ENCODE data around the gene NOS1.

Gene NOS1

DNA sequence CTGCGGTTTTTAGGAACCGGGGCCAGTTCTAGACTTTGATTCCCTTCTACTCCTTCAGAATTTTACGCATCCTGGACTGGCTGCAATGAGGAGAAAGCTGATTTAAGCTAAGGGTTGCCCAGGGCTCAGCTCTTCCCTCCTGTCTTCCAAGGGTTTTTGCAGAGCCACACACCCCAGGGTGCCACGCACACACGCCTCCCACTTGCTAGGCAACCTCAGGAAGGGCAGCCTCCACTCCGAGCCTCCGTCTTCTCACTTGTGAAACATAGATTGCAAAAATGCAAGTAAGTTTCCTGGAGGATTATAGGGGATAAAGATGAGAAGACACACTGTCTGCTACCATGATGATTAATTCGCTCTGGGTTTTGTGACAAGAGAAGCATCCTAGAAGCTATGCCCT lies 31.7 kb downstream of the NOS1 start:
- DNase-seq: no peak

DNA sequence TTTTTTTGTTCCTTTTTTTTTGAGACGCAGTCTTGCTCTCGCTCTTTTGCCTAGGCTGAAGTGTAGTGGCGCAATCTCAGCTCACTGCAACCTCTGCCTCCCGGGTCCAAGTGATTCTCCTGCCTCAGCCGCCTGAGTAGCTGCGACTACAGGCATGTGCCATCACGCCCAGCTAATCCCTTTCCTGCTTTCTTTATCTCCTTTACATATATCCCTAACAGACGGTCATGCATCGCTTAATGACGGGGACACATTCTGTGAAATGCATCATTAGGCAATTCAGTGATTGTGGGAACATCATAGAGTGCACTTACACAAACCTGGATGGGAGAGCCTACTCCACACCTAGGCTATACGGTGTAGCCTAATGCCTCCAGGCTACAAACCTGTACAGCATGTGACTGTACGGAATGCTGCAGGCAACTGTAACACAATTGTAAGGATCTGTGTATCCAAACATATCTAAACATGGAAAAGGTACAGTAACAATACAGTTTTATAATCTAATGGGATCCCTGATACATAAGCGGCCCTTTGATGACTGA lies 32.8 kb downstream of the NOS1 start:
- no peak for DNase-seq

DNA sequence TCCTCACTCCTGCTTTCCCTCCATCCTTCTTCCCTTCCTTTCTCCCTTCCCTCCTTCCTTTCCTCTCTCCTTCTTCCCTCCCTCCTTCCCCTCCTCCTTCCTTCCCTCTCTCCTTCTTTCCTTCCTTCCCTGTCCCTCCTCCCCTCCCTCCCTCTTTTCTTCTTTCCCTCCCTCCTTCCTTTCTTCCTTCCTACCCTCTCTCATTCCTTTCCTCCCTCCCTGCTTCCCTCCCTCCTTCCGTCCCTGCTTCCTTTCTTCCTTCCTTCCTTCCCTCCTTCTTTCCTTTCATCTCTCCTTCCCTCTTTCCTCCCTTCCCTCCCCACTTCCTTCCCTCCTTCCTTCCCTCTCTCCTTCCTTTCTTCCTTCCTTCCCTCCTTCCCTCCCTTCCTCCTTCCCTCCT lies 39.0 kb downstream of the NOS1 start:
- no peak for DNase-seq

DNA sequence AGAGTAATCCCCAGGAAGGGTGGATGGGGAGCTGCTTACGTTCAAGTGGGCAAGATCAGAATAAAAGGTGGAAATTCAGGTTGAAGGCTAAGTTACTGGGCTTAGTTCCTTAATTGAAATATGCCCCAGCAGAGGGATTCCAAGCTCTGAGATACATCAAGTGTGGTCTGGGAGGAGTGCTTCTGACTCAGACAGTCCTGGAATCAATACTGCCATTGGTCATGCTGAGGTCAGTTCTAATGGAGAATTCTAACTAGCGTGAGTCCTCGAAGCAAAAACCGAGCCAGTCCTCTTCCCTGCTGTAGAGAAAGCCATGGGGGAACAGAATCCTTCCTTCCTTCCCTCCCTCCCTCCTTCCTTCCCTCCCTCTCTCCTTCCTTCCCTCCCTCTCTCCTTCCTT lies 39.9 kb downstream of the NOS1 start:
- no peak for DNase-seq

DNA sequence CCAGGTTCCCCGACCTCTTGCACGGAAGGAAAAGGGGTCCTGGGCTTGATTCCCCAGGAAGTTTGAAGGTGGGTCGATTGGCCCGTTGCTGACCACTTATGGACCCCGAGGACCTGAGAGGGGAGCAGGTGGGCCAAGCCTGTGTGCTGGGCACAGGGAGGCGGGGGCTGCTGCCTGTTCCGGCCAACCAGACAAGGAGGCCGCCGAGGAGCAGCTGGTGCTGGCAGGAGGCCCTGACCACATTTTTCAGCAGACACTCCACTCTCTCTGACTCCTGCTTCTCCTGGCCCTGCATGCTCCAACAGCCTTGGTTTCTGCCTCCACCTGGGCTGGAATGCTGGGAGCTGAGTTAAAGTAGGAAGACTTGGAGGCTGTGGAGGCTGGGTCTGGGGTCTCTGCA lies 42.8 kb downstream of the NOS1 start:
- no peak for DNase-seq

DNA sequence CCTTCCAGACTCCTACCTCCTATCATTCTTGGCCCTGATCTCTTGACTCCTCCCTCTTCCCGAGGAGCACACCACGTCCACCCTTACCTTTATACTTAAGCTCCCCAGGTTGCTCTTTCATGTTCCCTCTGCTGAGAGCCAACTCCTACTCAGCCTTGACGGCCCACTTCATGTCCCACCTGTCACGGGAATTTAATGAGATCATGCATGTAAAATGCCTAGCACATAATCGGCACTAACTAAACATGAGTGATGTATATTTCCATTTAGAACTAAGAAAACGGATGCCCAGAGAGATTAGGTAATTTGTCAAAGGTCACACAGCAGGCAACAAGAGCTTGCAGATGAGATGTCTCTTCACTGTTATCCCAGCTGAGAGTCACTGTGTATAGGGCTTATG lies 45.1 kb downstream of the NOS1 start:
- no peak for DNase-seq

DNA sequence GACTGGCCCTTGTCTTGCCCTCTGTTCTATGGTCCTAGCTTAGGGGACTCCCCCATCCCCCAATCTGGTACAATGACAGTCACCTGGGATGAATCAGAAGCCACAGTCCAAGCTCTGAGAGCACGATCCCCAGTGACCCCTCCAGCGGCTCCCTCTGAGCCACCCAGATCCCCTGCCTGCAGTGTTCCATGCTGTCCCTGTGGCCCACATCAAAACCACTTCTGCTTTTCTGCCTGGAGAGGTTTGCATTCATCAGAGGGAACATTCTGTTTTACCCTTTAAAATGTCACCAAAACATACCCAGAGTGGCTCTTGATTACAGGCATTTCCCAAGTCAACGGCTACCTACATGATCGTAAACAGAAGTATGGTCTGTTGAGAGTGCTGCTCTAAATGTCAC lies 47.5 kb downstream of the NOS1 start:
- DNase-seq: no peak

DNA sequence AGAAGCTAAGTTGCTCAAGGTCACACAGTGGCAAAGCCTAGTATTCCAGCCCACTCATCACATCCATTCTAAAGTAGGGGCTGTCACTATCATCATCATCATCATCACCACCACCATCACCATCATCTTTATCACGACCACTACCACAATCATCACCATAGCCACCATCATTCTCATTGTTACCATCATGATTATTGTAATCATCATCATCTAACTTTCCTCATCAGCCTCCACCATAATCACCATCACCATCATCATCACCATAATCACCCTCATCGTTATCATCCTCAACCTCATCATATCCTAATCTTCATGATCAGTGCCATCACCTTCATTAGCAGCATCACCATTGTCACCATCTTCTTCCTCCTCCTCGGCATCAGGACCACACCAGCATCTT lies 48.7 kb downstream of the NOS1 start:
- DNase-seq: no peak

DNA sequence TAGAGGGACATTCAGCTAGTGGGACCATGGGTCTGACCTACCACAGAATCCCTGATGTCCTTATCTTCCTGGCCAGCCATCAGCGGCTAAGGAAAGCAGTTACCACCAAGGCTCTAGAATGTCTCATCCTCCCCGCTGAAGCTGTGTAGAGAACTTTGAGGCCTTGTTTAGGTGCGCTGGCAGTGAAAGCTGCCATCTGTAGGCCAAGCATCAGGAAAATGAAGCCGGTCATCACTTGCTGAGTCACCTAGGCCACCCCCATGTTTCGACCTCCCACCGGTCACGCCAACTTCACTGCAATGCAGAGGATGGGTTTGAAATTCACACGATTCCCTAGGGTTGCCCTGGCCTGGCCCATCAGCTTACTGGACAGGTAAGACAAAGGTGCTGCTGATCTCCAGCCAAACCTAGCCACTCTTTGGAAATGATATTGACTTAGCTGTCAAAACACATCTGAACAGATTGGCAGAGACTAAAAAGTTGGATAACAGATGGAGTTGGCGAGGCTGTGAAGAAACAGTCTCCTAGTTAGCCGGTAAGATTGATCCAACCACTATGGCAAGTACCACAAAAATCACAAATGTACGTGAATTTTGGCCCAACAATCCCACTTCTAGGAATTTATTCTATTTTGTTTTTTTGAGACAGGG lies 52.0 kb downstream of the NOS1 start:
- no peak for DNase-seq

DNA sequence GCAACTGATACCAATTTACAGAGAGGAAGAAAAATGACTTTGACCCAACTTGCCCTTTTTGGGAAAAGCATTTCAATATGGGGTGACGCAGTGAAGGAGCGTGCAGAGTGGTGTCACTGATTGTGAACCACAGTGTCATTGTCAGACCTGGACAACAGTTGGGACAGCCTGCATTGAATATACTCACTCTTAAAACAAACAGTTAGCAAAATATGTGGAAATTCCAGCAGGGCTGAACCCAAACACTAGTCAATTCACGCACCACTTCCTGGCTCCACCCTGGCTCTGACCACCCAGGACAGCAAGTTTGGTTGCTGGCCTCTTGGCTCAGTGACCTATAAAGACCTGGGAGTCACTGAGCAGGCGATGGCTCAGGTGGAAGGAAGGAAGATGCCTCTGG lies 61.3 kb downstream of the NOS1 start:
- no peak for DNase-seq

DNA sequence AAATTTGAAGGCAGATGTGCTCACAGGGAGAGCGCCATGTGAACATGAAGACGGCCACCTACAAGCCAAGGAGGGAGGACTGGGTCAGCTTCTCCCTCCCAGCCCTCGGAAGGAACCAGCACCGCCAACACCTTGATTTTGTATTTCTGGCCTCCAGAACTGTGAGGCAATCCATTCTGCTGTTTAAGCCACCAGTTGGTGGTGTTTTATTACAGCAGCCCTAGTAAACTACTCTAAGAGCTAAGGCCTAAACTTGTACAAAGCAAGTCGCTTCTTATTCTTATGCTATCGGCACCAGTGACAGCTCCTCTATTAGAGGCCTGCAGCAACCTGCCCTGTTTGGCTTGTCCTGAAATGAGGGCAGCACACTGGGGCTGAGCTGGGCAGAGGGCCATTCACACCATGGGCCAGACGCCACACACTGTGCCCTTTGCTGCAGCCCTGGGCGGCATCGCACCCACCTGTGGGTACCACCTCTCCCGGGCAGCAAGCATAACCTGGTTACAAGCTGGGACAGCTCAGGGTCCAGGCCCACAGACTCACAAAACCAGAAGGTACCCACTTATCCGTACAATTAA lies 62.7 kb downstream of the NOS1 start:
- DNase-seq: no peak

DNA sequence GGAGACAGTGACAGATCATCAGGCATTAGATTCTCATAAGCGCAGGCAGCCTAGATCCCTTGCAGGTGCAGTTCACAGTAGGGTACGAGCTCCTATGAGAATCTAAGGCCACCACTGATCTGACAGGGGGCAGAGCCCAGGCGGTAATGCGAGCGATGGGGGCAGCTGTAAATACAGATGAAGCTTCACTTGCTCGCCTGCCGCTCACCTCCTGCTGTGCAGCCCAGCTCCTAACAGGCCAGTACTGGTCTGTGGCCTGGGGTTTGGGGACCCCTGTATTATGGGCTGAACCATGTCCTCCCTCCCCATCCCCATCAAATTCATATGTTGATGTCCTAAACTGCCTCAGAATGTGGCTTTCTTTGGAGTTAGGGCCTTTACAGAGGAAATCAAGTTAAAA lies 63.2 kb downstream of the NOS1 start:
- DNase-seq: no peak

DNA sequence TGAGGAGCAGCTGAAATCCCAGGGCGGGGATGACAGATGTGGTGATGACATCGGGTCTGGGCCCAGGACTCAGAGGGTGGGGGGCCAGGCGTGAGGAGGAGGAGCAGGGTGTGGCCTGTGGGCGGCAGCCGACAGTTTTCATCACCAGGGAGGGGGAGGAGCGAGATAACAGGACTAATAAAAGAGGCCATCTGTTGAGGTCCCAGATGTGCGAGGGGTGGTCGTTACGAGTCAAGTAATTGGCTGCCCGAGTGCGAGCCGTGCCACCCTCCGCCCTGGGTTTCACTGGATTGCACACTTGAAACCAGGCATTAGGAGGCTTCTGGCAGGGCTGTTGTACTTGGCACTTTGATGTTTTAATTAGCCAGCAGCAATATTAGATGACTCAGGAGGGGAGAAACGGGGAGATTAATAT lies 67.2 kb downstream of the NOS1 start:
- no peak for DNase-seq

DNA sequence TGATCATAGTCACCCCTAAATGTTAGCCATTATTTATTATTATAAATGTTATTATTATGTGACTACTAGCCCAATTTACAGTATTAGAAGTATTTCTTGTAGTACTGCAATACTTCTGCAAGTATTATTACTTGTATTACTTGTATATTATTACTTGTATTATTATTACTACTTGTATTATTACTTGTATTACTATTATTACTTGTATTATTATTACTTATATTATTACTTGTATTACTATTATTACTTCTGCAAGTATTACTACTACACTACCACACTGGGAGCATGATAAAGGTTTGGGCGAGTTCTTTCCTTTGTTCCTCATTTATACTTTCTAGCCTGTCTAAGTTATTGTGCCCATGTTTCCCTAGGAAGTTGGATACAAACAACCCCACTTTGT lies 67.9 kb downstream of the NOS1 start:
- no peak for DNase-seq

DNA sequence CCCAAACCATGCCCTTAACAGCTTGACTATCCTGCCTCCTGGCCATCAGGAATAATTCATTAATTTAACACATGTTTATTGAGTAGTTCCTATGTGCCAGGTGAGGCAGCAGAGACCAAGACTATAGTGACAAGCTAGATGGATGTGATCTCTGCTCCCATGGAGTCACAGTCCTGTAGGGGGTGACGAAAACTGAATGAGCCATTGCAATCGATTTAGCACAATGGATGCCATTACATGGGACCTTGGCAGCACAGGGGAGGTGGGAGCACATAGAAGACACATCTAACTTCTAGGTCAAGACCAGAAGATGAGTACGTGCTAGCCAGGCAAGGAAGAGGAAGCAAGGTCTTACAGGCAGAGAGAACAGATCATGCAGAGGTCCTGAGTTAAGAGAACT lies 68.7 kb downstream of the NOS1 start:
- no peak for DNase-seq

DNA sequence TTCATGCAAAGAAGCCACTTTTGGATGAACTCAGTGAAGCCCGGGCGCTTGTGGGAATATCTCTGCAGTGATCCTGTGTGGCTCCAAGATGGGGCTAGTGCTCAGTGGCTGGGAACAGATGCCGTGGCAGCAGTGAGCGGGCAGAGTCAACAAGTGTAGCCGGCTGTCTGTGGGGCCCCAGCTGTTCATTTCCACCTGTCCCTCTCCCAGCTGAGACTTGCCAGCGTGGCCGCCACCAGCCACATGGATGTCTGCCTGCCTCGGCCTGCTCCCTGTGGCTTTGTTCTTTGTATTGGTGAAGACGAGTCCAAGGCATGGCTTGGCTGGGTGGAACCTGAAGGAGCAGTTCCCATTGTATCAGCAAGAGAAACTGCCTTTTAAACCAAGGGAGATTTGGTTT lies 77.3 kb downstream of the NOS1 start:
- no peak for DNase-seq

DNA sequence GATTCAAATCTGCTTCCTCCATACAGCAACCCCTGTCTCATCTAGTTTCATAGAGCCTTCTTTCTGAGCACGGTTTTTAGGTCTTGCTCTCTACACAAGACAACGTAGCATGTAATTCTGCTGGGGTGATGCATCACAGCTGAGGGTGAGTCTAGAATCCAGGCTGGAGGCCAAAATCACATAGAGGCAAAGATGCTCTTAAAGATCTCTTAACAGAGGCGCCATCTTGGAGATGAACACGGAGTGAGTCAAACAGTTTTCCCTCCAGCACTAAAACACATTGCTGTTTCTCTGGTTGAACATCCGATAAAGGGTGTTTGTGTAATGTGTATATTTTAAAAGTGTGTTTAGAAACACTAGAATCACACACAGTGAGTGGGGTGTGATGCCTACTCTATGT lies 78.9 kb downstream of the NOS1 start:
- no peak for DNase-seq

DNA sequence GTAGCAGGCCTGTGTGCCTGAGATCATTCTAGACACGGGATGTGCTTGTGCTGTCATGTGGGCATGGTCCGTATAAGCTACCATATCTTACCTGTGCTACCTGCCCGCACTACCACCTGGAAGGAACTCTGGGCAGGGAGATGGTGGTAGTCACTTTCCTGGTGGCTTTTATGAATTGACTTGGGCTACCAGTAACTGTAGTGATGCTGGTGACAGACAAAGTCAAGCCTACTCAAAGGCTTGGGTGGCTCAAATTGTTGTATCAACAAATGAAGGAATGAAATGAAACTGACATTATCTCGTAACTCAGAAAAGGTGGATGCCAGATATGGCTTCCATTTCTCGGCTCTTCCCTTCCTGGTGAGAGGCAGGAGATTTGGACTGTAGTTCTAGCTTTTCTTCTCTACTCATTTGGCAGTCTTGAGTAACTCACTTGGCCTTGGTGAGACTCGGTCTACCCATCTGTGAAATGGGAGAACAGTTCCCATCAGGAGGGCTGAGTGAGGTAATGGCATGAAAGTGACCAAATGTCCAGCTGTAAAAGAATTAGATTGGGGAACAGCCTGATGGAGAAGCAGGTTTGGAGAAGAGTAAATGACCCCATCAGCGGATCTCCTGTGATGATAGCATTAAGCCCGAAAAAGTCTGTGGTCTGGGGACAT lies 81.3 kb downstream of the NOS1 start:
- no peak for DNase-seq

DNA sequence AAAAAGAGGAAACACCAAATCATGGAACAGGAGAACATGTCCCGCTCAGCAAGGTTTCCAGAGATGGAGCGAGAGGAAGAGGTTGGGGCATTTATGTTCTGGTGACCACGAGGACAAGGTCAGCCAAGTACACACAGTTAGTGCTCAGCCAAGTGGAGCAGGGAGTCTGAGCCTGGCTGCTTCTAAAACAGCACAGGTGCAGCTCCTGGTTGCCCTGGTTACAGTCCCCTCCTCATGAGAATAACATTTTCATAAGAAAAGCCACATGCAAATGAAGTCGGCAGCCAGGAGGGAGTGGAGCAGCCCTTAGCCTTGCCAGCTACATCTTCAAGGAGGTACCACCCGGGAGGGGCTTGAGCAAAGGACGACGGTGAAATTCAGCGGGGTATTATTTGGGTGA lies 81.8 kb downstream of the NOS1 start:
- no peak for DNase-seq

DNA sequence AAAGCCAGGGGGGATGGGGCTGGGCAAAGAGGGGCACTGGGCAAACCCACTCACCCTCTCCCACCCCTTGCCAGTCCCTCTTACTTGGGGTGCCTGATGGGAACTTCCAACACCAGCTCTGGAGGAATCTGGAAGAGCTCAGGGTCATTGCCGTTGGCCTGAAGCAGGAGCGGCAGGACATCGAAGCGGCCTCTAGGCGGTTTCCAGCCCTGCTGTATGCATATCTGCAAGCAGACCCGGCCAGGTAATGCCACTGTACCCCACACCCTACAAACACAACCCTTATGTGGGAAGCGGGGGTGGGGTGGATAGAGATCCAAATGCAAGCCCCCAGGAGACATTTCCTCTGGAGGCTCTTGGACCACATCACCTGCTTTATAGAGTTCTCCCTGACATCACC lies 83.6 kb downstream of the NOS1 start:
- DNase-seq: no peak

DNA sequence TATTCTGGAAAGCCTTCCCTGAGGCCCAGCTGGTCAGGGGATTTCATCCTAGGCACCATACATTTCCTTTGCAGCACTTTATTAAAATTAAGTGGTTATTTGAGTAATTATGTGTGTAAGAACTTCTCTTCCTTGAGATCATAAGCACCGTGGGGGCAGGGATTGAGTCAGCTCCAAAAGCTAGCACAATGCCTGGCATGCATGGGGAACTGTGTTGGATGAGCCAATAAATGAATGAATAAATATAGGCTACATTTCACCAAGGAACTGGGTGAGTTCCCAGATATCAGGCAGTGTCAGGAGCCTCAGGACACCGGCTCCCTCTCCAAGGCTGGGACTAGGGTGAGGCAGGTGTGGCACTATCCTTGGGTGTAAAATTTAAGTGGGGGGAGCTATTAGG lies 88.3 kb downstream of the NOS1 start:
- DNase-seq: no peak

DNA sequence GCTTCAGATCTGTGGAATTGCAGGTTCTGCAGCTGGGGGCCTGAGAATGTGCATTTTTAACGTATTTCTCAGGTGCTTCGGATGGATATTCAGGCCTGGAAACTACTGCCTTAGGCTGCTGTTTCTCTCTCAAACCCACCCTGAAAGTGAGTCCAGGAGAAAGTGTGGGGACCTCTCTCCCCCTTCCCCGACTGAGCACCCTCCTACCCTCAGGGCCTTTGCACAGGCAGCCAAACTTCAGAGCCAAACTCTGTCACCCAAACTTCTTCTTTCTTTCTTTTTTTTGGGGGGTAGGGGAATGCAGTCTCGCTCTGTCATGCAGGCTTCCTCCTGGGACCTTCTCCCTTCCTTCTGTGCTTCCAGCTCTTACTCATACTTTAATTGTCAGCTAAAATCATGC lies 88.7 kb downstream of the NOS1 start:
- no peak for DNase-seq

DNA sequence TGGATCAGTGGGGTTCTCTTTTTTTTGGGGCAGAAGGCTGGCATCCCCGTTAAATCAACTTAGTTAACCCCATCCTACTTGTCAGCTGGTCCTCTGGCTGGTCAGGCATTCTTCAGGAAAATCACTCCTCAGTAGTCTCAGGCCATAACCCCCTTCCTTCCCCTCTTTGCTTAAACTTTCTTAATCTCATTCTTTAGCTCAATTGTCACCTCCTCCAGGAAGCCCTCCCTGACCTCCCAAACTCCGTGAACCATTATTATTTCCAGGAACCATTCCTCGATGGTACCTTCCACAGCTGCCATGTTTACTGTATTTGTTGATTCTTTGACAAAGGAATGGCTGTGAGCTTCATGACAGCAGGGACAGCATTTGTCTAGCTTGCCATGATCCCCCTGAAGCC lies 98.7 kb downstream of the NOS1 start:
- DNase-seq: no peak

DNA sequence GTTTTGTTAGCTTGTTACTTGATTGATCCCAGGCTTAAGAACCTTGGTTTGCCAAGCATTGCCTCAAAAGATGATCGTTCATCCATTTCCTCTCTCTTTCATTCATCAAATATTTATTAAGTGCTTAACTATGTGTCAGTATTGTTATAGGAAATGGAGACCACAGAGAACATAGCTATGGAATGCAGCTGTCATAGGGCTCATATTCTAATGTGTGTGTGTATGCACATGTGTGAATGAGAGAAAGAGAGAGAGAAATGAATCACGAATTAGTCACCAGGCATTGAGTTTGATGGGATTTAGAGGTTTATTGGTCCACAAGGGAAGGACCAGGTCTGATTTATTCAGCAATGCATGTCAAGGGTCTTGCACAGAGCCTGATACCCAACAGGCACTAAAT lies 100.2 kb downstream of the NOS1 start:
- no peak for DNase-seq

DNA sequence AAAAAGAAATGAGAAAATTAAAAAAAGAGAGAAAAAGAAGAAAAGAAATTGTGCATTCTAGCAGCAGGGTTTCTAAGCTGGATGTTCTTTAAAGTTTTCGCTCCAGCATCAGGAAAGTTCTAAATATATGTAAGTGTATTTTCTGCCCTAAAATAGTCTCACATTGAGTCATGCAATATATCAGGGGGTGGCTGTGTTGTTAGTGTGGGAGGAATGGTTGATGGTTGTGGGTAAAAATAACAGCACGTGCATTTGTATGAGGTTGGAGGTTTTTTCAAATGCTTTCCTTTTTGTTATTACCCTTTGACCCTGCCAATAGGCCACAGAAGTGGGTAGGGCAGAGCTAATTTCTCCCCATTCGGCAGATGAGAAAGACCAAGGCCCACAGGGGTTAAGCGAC lies 106.0 kb downstream of the NOS1 start:
- no peak for DNase-seq
